HG02938 (cell line): Measurements from ENCODE around the gene TUSC2.

Experiments used
- ATAC-seq: cut with Tn5 transposase; IDR thresholded peaks from one replicate; pipeline ENCODE4 v1.9.1; 2021; ENCODE audit warnings: mild to moderate bottlenecking, moderate library complexity; ENCODE audit not compliant: unreplicated experiment

Gene TUSC2

GRCh38 chr3:50354850-50355249 lies 26.8 kb upstream of the TUSC2 start:
- no peak for ATAC-seq

- no peak for ATAC-seq
Observed at GRCh38 chr3:50354186-50354764, 26.3 kb upstream of the TUSC2 start.

DNA sequence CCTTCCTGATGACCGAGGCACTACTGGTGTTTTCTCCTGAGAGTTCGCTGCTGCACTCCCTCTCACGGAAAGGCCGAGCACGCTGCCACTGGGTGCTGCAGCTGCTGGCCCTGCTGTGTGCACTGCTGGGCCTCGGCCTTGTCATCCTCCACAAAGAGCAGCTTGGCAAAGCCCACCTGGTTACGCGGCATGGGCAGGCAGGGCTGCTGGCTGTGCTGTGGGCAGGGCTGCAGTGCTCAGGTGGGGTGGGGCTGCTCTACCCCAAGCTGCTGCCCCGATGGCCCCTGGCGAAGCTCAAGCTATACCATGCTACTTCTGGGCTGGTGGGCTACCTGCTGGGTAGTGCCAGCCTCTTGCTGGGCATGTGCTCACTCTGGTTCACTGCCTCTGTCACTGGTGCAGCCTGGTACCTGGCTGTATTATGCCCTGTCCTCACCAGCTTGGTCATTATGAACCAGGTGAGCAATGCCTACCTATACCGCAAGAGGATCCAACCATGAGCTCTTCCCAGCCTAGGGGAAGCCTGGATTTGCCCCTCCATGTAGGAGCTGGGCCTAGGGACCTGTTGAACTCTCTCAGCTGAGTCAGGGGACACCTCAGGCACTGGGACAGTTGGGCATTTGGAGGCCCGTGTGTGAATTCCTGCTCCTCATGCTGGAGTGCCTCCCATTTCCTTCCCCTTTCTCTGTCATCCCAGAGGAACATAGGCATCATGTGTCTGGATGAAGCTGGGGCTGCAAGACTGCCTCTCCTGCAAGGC lies 25.4 kb upstream of the TUSC2 start:
- no peak for ATAC-seq

DNA sequence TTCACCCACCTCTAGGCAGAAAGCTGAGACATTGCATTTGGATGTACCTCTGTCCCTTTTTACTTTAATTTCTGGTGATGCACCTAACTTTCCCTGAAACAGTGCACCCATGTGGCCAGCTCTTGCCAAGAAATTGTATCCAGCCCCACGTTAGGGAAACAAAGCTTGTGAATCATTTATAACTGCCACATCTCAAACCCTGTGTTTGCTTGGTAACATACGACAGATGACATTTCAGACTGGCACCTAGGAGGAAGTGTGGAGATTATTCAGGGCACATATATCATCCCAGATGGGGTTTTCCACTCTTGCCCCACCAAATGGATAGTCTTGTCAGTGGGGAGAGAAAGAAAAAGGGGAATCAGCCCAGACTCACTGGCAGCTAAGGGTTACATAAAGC lies 24.8 kb upstream of the TUSC2 start:
- ATAC-seq = no peak

GRCh38 chr3:50351323-50351697 lies 23.3 kb upstream of the TUSC2 start:
- no peak for ATAC-seq

- ATAC-seq = peak; percentile 82
Observed at GRCh38 chr3:50350527-50351322, 22.7 kb upstream of the TUSC2 start, which contains the start of the genes CYB561D2 and NPRL2. Gene CYB561D2, plus strand, starts transcription at chr3:50350862. Its CDS starts 572 bp downstream, at chr3:50351434. Gene NPRL2, minus strand, starts transcription at chr3:50350775. Its CDS starts 123 bp downstream, at chr3:50350652.

- no peak for ATAC-seq
Observed at GRCh38 chr3:50350213-50350526, 22.1 kb upstream of the TUSC2 start.

- no peak for ATAC-seq
Observed at GRCh38 chr3:50347187-50347813, 19.3 kb upstream of the TUSC2 start.

- ATAC-seq = no peak
Observed at GRCh38 chr3:50345586-50346234, 17.7 kb upstream of the TUSC2 start, which contains the start of gene ZMYND10. Gene ZMYND10, minus strand, starts transcription at chr3:50345732. Its CDS starts 153 bp downstream, at chr3:50345579.

DNA sequence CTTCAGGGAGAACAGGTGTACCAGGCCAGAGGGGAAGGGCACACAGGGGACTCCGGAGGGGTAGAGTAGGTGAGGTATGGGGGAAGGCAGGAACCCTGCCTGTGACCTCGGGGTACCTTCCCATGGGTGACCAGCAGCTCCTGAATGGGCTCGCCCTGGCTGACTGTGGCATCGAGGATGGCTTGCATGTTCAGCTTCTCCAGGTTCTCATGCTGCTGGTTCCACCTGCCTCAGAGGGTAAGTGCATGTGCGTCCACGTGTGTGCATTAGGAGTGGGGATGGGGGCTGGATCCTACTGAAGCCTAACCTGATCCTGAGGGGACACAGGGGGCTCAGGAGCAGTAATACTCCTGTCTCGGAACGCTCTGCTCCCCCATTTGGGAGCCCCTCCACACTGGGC lies 17.0 kb upstream of the TUSC2 start:
- ATAC-seq = no peak

- ATAC-seq = no peak
Observed at GRCh38 chr3:50342813-50343633, 15.0 kb upstream of the TUSC2 start.

- ATAC-seq = no peak
Observed at GRCh38 chr3:50341996-50342650, 14.1 kb upstream of the TUSC2 start.

GRCh38 chr3:50341537-50341936 lies 13.5 kb upstream of the TUSC2 start:
- no peak for ATAC-seq

DNA sequence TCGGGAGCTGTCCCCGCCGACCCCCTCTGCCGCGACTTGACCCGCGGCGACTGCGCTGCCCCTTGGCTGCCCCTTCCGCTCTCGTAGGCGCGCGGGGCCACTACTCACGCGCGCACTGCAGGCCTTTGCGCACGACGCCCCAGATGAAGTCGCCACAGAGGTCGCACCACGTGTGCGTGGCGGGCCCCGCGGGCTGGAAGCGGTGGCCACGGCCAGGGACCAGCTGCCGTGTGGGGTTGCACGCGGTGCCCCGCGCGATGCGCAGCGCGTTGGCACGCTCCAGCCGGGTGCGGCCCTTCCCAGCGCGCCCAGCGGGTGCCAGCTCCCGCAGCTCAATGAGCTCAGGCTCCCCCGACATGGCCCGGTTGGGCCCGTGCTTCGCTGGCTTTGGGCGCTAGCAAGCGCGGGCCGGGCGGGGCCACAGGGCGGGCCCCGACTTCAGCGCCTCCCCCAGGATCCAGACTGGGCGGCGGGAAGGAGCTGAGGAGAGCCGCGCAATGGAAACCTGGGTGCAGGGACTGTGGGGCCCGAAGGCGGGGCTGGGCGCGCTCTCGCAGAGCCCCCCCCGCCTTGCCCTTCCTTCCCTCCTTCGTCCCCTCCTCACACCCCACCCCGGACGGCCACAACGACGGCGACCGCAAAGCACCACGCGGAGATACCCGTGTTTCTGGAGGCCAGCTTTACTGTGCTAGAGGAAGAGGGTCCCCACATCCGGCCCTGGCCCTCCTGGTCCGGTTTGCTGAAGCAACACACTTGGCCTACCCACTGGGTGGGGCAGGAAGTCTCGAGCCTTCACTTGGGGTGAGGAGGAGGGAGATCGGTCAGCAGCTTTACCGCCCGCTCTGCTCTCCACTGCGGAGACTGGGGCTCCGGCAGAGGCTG lies 12.7 kb upstream of the TUSC2 start, which contains the start of gene RASSF1:
RASSF1 (minus strand) TSS at position 389 of the 882 bp plus-strand sequence; CDS start at position 358, 31 bp downstream.
- ATAC-seq = no peak

DNA sequence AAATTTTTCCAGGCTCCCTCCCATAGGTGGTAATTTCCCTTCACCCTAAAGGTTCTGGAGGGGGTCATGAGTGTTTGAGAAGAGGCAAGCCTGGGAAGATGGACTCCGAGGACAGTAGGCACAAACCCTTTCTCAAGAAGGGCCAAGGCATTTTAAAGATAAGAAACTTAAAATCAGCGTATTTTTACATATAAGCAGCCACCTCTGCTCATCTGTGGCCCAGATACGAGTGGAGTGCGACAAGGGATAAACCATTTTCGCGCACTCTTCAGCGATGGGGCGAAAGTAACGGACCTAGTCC lies 12.1 kb upstream of the TUSC2 start:
- ATAC-seq = no peak

DNA sequence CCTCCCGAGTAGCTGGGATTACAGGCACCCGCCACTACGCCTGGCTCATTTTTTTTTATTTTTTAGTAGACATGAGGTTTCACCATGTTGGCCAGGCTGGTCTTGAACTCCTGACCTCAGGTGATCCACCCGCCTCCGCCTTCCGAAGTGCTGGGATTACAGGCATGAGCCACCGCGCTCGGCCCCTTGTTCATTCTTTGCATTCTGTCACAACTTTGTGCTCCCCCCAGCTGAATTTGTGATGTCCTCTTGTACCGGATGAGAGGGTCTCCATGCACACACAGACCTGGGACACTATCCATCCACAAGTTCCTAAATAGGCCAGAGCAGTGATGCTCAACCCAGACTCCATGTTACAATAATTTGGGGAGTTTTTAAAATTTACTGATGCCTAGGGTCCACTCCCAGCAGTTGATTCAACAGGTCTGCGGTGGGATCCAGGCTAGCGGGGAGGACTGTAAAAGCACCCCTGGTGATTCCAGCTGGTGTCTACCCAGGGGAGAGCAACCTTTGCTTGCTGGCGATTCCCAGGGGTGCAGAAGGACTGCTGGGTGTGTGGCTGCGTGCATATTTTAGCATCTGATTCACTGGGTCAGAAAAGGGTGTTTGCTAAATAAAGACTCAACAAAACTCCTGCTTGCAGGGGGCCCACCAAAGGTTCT lies 11.6 kb upstream of the TUSC2 start:
- ATAC-seq = no peak

DNA sequence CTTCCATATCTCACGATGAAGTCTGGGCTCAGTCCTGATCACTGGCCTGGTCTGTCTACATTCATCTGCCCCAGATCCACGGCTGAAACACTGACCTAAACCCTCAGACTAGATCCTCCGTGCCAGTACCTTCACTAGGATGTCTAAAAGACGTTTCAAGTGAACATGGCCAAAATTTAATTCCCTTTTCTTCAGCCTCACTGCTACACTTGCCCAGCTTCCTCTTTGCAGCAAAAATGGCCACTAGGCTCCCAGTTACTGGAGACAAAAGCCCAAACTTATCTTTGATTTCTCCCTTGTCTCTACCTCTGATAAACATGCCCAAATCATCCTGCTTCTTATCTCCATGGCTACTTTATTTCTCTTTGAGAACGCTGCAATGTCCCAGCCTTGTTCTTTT lies 10.9 kb upstream of the TUSC2 start:
- ATAC-seq = no peak
